NB4 (cell line): ENCODE measurements around the gene SSUH2.

Experiments used
- MYC ChIP-seq: IDR thresholded peaks from 2 replicates; pipeline ENCODE4 v1.6.1; 2011; ENCODE audit warnings: low read depth, low read length
- POLR2A ChIP-seq: IDR thresholded peaks from 2 replicates; pipeline ENCODE4 v1.6.1; 2011; ENCODE audit warnings: mild to moderate bottlenecking; ENCODE audit not compliant: insufficient read length; ENCODE audit errors: extremely low read depth
- TF ChIP-seq, protein P1 (sequence below): IDR thresholded peaks from one replicate; pipeline ENCODE4 v1.5.1; 2012; ENCODE audit warnings: low read depth, low read length

DNA sequence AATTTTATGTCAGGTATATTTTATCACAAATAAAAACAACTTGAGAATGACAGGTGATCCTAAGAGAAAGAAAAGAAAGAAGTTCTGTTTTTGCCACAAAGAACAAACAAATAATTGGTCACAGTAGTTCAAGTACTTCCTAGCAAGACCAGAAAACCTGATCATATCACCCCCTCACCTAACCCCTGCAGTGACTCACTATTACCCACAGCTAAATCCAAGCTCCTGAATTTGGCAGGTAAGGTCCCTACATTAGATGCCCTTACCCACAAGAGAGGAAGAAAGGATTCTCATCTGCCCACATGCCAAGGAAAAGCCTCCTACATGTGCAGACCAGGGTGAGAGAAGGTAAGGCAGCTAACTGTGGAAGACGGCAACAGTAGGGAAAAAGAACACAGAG lies 4.4 kb downstream of the SSUH2 start:
- TF ChIP-seq POLR2A (no peak), MYC (no peak)
- TF ChIP-seq, protein P1, sequence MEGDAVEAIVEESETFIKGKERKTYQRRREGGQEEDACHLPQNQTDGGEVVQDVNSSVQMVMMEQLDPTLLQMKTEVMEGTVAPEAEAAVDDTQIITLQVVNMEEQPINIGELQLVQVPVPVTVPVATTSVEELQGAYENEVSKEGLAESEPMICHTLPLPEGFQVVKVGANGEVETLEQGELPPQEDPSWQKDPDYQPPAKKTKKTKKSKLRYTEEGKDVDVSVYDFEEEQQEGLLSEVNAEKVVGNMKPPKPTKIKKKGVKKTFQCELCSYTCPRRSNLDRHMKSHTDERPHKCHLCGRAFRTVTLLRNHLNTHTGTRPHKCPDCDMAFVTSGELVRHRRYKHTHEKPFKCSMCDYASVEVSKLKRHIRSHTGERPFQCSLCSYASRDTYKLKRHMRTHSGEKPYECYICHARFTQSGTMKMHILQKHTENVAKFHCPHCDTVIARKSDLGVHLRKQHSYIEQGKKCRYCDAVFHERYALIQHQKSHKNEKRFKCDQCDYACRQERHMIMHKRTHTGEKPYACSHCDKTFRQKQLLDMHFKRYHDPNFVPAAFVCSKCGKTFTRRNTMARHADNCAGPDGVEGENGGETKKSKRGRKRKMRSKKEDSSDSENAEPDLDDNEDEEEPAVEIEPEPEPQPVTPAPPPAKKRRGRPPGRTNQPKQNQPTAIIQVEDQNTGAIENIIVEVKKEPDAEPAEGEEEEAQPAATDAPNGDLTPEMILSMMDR: no peak
